HG03378 (cell line): Measurements from ENCODE around the gene VIT.
"Not testable (repeated sequence)": the region's sequence is repeated elsewhere in the genome, so short reads cannot be mapped to it uniquely, and the experiment has no call there.

ENCODE experiments used
- ATAC-seq: cut with Tn5 transposase; IDR thresholded peaks from one replicate; pipeline ENCODE4 v1.9.1; 2021; ENCODE audit warnings: mild to moderate bottlenecking, moderate library complexity; ENCODE audit not compliant: unreplicated experiment

The VIT gene

DNA sequence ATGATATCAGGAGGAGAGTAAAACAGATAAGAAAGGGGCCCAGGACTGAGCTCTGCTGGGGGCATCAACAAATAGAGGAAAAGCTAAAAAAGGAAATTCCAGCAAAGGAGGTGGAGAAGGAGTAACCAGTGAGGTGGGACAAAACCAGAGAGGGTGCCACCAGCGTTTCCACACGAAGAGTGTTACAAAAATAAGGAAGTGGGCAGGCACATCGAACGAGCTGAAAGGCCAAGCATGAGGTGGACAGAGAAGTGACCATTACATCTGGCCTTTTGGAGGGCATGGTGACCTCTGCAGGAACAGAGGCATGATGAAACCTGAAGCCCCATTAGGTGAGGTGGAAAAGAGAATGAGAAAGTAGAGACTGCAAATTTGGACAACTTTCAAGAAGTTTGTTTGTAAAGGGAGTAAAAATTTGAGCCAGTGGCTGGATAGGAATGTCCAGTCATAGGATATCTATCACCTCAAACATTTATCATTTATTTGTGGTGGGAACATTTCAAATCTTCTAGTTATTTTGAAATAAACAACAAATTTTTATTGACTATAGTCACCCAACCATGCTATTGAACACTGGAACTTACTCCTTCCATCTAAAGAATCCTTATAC, 18.4 kb upstream of the VIT start:
- ATAC-seq, result no peak

DNA sequence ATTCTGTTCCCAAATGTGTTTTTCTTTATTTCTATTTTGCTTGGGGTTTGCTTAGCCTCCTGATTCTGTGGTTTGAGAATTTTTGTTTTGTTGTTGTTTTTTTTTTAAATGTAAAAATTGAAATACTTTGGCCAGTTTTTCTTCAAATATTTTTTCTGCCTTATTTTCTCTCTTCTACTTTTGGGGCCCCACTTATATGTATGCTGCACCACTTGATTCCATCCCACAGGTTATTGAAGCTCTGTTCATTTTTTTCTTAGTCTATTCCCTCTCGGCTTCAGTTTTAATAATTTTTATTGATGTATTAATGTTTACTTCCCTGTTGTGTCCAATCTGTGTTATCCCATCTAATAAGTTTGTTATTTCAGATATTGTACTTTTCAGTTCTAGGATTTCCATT, 17.7 kb upstream of the VIT start:
- no peak for ATAC-seq

DNA sequence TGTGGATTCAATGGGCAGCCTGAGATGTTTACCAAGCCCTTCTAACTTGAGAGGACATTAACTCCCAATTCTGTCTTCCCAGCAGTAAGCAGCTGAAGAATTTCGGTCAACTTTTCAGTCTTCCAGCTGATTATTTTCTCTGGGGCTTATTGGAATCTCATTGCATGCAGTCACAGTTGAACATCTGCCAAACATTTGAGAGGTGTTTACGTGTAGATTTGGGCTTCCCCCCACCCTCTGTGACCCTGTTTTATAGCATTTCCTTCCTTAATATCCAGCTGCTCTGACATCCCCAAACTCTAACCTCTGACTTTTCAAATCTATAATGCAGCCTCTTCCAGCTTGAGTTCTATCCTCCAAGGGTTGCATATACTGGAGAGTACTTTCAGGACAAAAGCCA, 16.5 kb upstream of the VIT start:
- ATAC-seq, result no peak

DNA sequence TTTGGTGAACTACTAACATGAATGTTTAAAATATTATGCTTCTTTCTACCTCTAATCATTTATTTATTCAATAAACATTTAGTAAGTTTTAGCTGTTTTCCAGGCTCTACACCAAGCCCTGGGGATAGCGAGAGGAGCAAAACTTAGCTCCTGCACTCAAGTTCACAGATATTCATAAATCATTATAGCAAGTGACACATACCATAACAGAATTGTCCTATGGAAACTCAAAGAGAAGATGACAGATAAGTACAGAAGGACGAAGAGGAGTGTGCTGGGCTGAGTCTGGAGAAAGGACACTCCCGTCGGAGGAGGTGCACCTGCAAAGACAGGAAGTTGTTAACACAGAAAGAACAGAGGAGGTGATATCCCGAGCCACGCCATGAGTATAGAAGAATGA, 13.9 kb upstream of the VIT start:
- ATAC-seq, result no peak

DNA sequence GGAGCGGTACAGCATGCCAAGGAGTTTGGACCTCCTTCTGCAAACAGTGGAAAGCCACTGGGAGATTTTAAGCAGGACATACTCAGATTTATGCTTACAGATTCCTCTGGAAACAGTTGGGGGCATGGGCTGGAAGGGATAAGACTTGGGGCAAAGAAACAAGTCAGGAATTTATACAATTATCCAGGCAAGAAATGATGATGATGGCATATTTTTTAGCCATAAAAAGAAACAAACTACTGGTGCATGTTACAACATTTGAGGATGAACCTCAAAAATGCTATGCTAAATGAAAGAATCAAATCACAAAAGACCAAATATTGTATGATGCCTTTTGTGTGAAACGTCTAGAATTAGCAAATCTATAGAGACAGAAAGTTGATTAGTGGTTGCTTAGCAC, 13.5 kb upstream of the VIT start:
- no peak for ATAC-seq

DNA sequence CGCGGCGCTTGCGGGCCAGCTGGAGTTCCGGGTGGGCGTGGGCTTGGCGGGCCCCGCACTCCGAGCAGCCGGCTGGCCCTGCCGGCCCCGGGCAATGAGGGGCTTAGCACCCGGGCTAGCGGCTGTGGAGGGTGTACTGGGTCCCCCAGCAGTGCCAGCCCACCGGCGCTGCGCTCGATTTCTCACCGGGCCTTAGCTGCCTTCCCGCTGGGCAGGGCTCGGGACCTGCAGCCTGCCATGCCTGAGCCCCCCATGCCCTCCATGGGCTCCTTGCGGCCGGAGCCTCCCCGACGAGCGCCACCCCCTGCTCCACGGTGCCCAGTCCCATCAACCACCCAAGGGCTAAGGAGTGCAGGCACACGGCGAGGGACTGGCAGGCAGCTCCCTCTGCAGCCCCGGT, 8.2 kb upstream of the VIT start:
- not testable (repeated sequence) for ATAC-seq

DNA sequence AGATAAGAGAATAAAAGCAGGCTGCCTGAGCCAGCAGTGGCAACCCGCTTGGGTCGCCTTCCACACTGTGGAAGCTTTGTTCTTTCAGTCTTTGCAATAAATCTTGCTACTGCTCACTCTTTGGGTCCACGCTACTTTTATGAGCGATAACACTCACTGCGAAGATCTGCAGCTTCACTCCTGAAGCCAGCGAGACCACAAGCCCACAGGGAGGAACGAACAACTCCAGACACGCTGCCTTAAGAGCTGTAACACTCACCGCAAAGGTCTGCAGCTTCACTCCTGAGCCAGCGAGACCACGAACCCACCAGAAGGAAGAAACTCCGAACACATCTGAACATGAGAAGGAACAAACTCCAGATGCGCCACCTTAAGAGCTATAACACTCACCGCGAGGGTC, 7.5 kb upstream of the VIT start:
- not testable (repeated sequence) for ATAC-seq

DNA sequence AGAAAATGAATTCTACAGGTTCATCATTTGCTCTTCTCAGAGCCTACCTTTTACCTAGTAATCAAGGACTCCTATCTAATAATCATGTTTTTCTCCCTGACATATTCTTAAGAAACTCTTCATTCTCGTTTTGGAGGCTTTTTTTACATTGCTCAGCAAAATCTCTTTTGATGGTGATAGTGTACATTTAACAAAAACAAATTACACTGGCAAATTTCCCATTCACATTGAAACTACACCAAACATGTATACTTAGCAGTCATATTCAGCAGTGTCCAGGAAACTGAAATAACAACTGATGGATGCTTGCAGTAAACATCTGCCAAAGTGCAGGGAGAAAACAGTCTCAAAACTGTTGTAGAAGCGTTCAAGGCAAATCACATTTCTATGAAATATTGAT, 4.4 kb upstream of the VIT start:
- no peak for ATAC-seq

DNA sequence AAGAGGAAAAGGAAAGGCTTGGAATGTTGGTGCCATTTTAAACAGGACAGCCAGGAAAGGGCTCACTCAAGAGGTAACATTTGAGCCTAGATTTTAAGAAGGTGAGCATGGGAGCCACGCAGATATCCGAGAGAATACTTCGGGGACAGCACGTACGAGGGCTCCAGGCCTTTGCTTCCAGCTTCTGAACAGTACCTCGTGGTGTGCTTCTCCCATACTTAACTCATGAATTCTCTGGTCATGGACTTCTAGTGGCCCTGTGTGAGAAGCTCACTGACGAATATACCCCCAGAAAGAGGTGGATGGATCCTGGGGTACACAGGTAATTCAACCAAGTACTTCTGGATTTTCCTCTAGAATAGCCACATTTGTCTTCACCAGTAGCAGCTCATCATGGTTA, 2.7 kb upstream of the VIT start:
- no peak for ATAC-seq

DNA sequence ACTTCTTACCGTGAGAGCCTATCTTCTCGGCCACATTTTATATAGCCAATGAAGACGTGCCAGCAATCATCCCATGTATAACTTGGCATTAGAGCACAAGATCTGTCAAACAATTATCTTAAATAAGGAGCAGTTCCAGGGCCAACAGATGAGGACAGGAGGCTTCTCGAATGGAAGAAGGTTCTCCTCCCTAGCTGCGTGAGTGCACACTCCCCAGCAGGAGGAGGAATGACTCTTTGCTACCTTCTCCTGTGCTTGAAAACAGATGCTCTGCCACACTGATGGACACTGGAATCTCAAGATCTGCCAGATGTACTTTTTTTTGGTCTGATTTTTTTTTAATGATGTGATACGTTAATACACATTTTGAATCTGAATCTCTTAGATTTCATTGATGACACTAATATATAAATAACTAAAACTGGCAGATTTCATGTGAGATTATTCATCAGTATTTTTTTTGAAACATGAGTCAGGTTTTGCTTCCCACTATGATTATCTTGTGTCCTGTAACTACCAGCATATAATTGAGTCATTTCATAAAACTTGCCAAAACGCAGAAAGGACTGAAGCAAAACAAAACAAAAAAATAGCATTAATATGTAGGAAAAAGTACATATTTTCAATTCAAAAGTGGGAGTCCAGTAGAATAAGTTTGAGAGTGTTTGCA, 626 bp upstream of the VIT start:
- no peak for ATAC-seq

DNA sequence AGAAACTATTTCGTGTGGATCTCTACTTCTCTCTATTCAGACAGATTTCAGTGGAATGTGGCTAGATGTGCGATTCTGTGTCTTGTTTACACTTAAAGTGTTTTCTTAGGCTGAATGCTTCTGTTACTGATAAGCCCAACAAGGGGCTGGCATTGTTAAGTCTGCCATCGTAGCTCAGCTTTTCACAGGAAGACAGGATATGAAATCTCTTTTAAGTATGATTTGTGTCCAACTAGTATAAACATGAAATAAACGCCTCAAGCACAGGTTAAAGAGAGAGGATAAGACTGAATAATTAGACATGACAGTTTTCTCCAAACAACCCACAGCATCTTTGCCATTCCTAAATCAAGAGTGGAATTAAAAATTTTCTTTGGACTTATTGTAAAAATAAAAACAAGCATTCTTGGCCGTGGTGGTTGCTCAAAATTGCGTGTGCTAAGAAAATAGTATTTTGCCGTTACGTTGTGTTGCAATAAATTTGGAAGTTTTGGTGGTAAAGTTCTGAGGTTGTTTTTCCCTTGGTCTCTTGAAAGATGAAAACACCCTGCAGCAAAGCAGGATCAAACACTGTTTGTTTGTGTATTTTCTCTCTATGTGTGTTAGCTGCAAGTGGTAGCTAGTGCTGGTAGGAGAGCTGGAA, 1.0 kb downstream of the VIT start:
- no peak for ATAC-seq

DNA sequence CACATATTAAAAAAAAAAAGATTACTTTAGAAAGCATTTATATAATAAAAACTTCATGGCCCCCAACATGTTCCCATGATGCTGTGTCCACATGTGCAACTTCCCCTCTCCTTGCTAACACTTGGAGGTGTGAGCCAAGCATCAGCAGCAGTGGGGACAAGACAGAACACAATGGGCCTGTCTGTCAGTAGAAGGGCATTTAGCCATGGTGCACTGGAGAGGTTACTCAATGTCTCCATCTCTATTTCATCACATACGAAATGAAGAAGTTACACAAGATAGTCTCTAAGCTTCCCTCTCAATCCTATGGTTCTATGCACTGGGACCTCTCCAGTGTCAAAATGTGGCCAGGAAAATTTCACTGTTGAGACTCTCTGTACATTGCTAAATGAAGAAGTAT, 2.5 kb downstream of the VIT start:
- no peak for ATAC-seq

DNA sequence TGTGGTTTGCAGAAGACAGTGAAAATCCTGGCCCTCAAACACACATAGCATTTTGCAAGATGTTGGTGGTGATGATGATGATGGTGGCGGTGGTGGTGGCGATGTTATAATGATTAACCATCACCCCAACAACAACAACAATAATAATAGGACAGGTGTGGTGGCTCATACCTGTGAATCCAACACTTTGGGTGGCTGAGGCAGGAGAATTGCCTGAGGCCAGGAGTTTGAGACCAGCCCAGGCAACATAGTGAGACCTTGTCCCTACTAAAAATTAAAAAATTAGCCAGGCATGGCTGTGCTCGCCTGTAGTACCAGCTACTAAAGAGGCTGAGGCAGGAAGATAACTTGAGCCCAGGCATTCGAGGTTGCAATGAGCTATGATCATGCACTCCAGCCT, 3.8 kb downstream of the VIT start:
- no peak for ATAC-seq

DNA sequence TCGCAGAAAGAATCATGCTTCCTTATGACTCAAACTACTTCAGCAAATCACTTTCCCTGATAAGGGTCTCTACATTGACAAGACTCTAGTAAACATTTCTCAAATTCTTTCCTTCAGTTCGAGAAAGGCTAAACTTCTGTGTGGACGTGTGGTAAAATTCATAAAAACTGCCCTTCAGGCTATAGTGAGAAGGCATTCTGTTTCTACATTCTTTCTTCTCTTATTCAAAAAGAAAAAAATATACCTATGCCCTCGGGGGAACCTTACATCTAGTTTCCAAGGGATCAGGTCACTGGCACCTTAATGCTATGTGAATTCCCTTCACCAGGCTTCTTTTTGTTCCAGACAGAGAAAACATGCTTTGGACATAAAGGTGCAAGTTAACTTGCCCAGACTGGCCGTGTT, 4.9 kb downstream of the VIT start:
- ATAC-seq, result no peak

DNA sequence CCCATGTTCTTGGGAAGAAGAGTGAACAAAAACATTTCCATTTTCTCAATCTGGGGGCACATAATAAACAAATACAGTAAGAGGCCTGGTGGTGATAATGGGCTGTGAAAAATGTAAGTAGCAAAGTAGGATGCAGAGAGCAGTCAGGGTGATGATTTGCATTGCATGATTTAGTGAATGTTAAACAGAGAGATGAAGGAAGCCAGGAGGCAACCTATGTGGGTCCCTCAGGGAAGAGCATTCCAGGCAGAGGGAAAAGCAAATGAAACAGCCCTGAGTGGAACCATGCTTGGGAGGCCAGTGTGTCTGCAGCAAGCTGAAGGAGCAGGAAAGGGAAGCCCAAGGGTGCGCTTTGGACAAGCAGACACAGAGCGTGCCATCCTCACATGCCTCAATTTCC, 5.4 kb downstream of the VIT start:
- ATAC-seq, result no peak

DNA sequence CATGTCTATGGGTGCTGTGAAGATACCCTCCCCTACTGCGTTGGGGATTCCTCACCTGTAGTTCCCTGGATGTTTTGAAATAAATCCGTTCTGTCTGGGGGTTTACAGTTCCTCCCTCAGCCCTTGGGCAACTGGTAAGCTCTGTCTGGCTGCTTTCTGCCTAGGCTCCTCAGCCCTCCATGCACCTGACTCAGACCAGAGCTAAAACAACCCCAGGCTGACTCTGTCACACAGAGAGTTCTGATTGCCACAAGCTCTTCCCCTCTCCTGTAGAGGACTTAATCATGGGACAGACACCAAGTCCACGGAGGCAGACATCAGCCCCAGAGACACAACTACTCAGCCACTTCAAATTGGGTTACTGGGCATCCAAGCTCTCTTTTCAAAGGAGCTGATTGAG, 6.3 kb downstream of the VIT start:
- ATAC-seq, result no peak

DNA sequence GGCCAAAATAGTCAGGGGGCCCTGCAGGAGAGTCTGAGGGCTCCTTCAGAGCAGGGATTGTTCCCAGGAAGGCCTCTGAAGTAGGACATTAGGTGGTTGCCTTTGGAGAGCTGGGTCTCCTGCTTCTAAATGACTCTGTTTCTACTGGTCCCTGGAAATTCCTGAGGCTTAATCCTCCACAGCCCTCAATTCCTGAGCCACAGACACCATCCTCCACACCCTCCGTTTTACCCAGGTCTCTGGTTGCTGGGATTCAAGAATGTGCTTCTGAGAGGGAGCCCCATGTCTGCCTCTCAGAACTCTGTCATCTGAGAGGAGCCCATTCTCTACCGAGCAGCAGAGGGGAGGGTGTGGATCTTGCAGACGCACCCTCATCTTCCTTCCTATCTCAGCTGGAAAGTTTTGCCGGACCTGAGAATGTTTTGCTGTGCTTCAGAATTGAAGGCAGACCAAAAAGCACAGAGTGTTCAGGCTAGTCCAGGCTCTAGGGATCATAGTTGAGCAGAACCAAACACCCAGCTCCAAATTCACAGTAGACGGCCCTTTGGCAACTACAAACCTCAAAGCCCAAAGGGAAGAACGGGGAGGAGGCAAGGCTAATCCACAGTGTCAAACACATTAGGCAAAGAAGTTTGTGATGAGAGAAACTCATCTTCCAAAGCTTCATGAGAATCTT, 8.1 kb downstream of the VIT start:
- ATAC-seq, result no peak

DNA sequence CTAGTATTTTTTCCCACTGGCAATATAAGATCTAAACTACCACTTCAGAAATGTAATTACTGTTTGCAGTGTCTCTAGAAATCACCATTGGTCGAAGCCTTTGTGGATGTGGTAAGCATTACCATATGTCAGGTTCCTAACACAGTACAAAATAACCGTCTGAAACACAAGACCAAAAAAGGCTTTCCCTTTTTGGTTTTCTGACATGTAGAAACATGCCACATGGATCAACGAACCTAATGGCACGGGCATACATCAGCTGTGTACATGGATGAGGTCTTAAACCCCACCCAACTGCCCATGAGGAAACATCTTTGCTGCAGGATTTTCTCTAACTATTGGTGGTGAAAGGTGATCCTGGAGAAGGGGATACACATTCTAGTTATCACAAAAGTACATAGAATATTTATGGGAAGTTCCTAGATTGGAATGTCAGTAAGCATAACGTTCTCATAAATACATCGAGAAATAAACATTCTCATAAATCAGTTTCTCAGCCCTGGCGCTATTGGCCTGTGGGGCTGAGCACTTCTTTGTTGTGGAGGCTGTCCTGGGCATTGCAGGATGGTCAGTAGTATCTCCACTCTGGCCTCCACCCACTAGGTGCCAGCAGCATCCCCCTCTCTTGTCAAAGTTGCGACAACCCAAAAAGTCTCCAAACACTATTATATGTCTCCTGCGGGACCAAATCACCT, 9.0 kb downstream of the VIT start:
- ATAC-seq, result no peak

DNA sequence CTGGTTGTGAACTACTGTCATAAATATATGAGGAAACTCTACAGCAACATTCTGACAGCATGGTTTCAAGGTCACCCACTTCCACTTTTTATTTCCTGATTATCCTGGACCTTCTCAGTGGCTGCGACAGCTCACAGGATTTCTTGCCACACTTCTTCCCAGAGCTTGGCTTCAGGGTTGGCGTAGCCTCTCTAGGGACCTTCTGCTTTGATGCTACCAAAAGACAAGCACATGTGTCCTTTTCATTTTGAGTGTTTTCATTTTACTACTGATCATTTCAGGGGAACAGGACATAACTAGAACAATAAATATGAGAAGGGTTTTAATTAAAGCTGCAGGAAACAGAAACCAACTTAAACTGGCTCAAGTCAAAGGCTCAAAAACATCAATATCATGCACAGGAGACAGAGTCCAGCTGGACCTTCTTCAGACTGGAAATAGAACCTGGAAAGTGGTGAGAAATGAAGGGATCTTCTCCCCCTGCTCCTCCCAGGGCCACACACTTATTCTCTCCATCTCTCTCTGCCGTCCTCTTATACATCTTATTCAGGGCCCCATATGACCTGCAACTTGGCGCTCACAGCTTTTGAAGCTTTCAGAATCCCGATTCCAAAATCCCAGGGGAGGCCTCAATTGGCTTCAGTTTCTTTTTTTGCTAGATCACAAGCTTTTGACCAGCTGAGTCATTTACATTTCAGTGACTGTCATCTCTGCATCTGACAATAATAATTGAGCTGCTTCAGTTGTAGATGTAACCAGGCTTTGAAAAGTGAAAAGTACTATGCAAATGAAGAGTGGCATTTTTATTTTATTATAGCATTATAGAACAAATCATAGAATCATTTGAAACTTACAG, 9.7 kb downstream of the VIT start:
- ATAC-seq, result no peak

DNA sequence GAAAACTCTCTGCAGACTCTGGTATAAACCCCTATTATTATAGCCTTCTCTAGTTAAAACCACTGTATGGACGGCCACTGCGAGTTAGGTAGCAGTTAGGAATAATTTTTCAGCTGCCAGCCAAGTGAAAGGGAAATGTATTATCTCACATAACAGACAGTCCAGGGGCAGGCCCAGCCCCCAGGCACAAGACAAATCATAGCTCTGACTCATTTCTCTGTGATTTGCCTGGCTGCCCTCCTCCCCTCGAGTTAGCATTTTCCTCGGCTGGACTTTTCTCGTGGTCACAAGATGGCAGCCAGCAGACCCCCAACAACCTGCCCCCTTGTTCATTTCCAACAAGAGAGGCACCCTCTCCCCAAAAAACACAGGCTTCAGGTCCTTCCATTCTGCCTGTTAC, 10.5 kb downstream of the VIT start:
- no peak for ATAC-seq
